BLaER1 treated with 17β-estradiol and CSF1 and Interleukin-3, amounts not matched to agents 10 nM and 100 nM (cell line): ENCODE data around the gene HPSE2.

Experiments
- H3K27ac ChIP-seq, 11 experiments: shearing (Covaris generic); formaldehyde crosslinking; 2 replicates each; pipeline ENCODE4 v1.8.1; 2022
- H3K27me3 ChIP-seq, 11 experiments: shearing (Covaris generic); formaldehyde crosslinking; 2 replicates each; pipeline ENCODE4 v1.8.1; 2022
- H3K36me3 ChIP-seq, 11 experiments: shearing (Covaris generic); formaldehyde crosslinking; 2 replicates each; pipeline ENCODE4 v1.8.1; 2022
- H3K4me1 ChIP-seq, 10 experiments: shearing (Covaris generic); formaldehyde crosslinking; 2 replicates each; pipeline ENCODE4 v1.8.1; 2022
- H3K4me2 ChIP-seq, 11 experiments: shearing (Covaris generic); formaldehyde crosslinking; 2 replicates each; pipeline ENCODE4 v1.8.1; 2022
- H3K4me3 ChIP-seq, 10 experiments: shearing (Covaris generic); formaldehyde crosslinking; 2 replicates each; pipeline ENCODE4 v1.8.1; 2022
- H3K9ac ChIP-seq, 11 experiments: shearing (Covaris generic); formaldehyde crosslinking; 2 replicates each; pipeline ENCODE4 v1.8.1; 2022
- H3K9me3 ChIP-seq, 11 experiments: shearing (Covaris generic); formaldehyde crosslinking; replicated peaks in 1 of 11; 2 replicates each; pipeline ENCODE4 v1.8.1; 2022
- H4K20me1 ChIP-seq, 11 experiments: shearing (Covaris generic); formaldehyde crosslinking; 2 replicates each; pipeline ENCODE4 v1.8.1; 2022
- Cebpa-rat ChIP-seq, 11 experiments: shearing (Covaris generic); IDR thresholded peaks; 2 replicates each; pipeline ENCODE4 v1.8.1; 2022

Gene HPSE2

GRCh38 chr10:98477861-98478260, 757.8 kb downstream of the HPSE2 start:
- Histone ChIP-seq H3K4me3 (no peak overlapping the region), H3K4me2 (peak overlapping the region in 7 of 11 experiments; percentile 4 to 73 (median 46); a peak in 7 of 22 replicates), H3K4me1 (peaks cover 17 to 35% (median 24%) of the 10 kb centered on the region in 10 experiments), H3K27ac (no peak overlapping the region), H3K27me3 (no peaks in the 10 kb centered on the region), H3K9me3 (no peaks in the 10 kb centered on the region), H4K20me1 (no peaks in the 10 kb centered on the region), H3K9ac (no peak overlapping the region), H3K36me3 (no peaks in the 10 kb centered on the region)
- no peak for TF ChIP-seq Cebpa-rat (IDR thresholded peaks at IDR 0.05)

- Histone ChIP-seq H3K27ac (peak overlapping the region in 3 of 11 experiments; percentile 17 to 49 (median 47); a peak in 2 of 22 replicates), H3K9me3 (no peaks in the 10 kb centered on the region), H4K20me1 (no peaks in the 10 kb centered on the region), H3K4me1 (peaks cover 13 to 29% (median 24%) of the 10 kb centered on the region in 10 experiments), H3K27me3 (no peaks in the 10 kb centered on the region), H3K4me3 (no peak overlapping the region), H3K9ac (peak overlapping the region in 2 of 11 experiments; percentile 16 to 31; a peak in 1 of 22 replicates), H3K4me2 (peak overlapping the region; percentile 33 to 82 (median 59)), H3K36me3 (no peaks in the 10 kb centered on the region)
- no peak for TF ChIP-seq Cebpa-rat (IDR thresholded peaks at IDR 0.05)
Measured at GRCh38 chr10:98474628-98475027, 761.0 kb downstream of the HPSE2 start.

GRCh38 chr10:98472196-98472595, 763.5 kb downstream of the HPSE2 start:
- Histone ChIP-seq H3K36me3 (no peaks in the 10 kb centered on the region), H3K27ac (no peak overlapping the region), H3K4me1 (peaks cover 11 to 21% (median 14%) of the 10 kb centered on the region in 10 experiments), H3K4me3 (no peak overlapping the region), H3K27me3 (peaks cover 0 to 3% (median 0%) of the 10 kb centered on the region in 11 experiments; a peak in 1 of 22 replicates), H3K9me3 (no peaks in the 10 kb centered on the region), H3K4me2 (no peak overlapping the region), H3K9ac (no peak overlapping the region), H4K20me1 (no peaks in the 10 kb centered on the region)
- no peak for TF ChIP-seq Cebpa-rat (IDR thresholded peaks at IDR 0.05)

GRCh38 chr10:98470850-98471249, 764.8 kb downstream of the HPSE2 start:
- Histone ChIP-seq H3K36me3 (no peaks in the 10 kb centered on the region), H3K27ac (no peak overlapping the region), H3K4me1 (peaks cover 11 to 21% (median 14%) of the 10 kb centered on the region in 10 experiments), H3K4me2 (no peak overlapping the region), H3K27me3 (peaks cover 0 to 3% (median 0%) of the 10 kb centered on the region in 11 experiments; a peak in 1 of 22 replicates), H4K20me1 (no peaks in the 10 kb centered on the region), H3K9ac (no peak overlapping the region), H3K9me3 (no peaks in the 10 kb centered on the region), H3K4me3 (no peak overlapping the region)
- no peak for TF ChIP-seq Cebpa-rat (IDR thresholded peaks at IDR 0.05)

- Histone ChIP-seq H3K9ac (no peak overlapping the region), H3K4me1 (peaks cover 2 to 12% (median 3%) of the 10 kb centered on the region in 10 experiments), H3K27ac (no peak overlapping the region), H4K20me1 (no peaks in the 10 kb centered on the region), H3K36me3 (no peaks in the 10 kb centered on the region), H3K4me3 (no peak overlapping the region), H3K9me3 (no peaks in the 10 kb centered on the region), H3K27me3 (peaks cover 0 to 3% (median 0%) of the 10 kb centered on the region in 11 experiments; a peak in 1 of 22 replicates), H3K4me2 (no peak overlapping the region)
- no peak for TF ChIP-seq Cebpa-rat (IDR thresholded peaks at IDR 0.05)
Measured at GRCh38 chr10:98469001-98469931, 766.4 kb downstream of the HPSE2 start.

GRCh38 chr10:98467506-98468318, 767.9 kb downstream of the HPSE2 start:
- Histone ChIP-seq H3K9ac (peak overlapping the region; percentile 53 to 79 (median 72); a peak in 21 of 22 replicates), H3K4me3 (peak overlapping the region; percentile 60 to 87 (median 74)), H4K20me1 (no peaks in the 10 kb centered on the region), H3K27me3 (peaks cover 0 to 3% (median 0%) of the 10 kb centered on the region in 11 experiments; a peak in 1 of 22 replicates), H3K4me1 (peaks cover 0 to 11% (median 0%) of the 10 kb centered on the region in 10 experiments; a peak in 4 of 20 replicates), H3K27ac (peak overlapping the region in 10 of 11 experiments; percentile 19 to 64 (median 50); a peak in 16 of 22 replicates), H3K36me3 (no peaks in the 10 kb centered on the region), H3K9me3 (no peaks in the 10 kb centered on the region), H3K4me2 (peak overlapping the region; percentile 91 to 100 (median 99))
- no peak for TF ChIP-seq Cebpa-rat (IDR thresholded peaks at IDR 0.05)

GRCh38 chr10:98466861-98467505, 768.7 kb downstream of the HPSE2 start:
- H3K36me3 ChIP-seq: no peaks in the 10 kb centered on the region
- TF ChIP-seq Cebpa-rat (IDR thresholded peaks at IDR 0.05): no peak
- peak overlapping the region in 4 of 11 experiments; percentile 69 to 78 (median 74); a peak in 2 of 22 replicates for H3K9ac ChIP-seq
- H3K4me1 ChIP-seq: peaks cover 0 to 11% (median 0%) of the 10 kb centered on the region in 10 experiments; a peak in 4 of 20 replicates
- H3K4me2 ChIP-seq: peak overlapping the region in 6 of 11 experiments; percentile 96 to 100 (median 99); a peak in 11 of 22 replicates
- peak overlapping the region in 4 of 10 experiments; percentile 74 to 80 (median 75); a peak in 4 of 20 replicates for H3K4me3 ChIP-seq
- no peaks in the 10 kb centered on the region for H3K9me3 ChIP-seq
- H3K27ac ChIP-seq: no peak overlapping the region
- H3K27me3 ChIP-seq: peaks cover 0 to 3% (median 0%) of the 10 kb centered on the region in 11 experiments; a peak in 1 of 22 replicates
- H4K20me1 ChIP-seq: no peaks in the 10 kb centered on the region

- Histone ChIP-seq H3K4me2 (no peak overlapping the region), H3K4me3 (no peak overlapping the region), H3K9me3 (no peaks in the 10 kb centered on the region), H3K27me3 (peaks cover 0 to 3% (median 0%) of the 10 kb centered on the region in 11 experiments; a peak in 1 of 22 replicates), H3K27ac (no peak overlapping the region), H3K36me3 (no peaks in the 10 kb centered on the region), H3K9ac (no peak overlapping the region), H3K4me1 (peaks cover 0 to 11% (median 4%) of the 10 kb centered on the region in 10 experiments; a peak in 9 of 20 replicates), H4K20me1 (no peaks in the 10 kb centered on the region)
- no peak for TF ChIP-seq Cebpa-rat (IDR thresholded peaks at IDR 0.05)
Measured at GRCh38 chr10:98465866-98466265, 769.8 kb downstream of the HPSE2 start.
